Posterior cingulate gyrus (tissue), 11 donors: Measurements from ENCODE around the gene LYZL1.
"Not testable (repeated sequence)": the region's sequence is repeated elsewhere in the genome, so short reads cannot be mapped to it uniquely, and the experiment has no call there.

Experiments
- DNase-seq, 10 donors: peaks; one replicate each; pipeline versions ENCODE4 v3.0.0 to v3.0.0-alpha.2; 2020 to 2021; ENCODE audit warnings: mixed read lengths in 3 of 10
- intact Hi-C: fragments of 100-400 bp; cut with DNase I; formaldehyde crosslinking; loops from one replicate; pipeline ENCODE4 v1.15.1; 2023

The LYZL1 gene

DNA sequence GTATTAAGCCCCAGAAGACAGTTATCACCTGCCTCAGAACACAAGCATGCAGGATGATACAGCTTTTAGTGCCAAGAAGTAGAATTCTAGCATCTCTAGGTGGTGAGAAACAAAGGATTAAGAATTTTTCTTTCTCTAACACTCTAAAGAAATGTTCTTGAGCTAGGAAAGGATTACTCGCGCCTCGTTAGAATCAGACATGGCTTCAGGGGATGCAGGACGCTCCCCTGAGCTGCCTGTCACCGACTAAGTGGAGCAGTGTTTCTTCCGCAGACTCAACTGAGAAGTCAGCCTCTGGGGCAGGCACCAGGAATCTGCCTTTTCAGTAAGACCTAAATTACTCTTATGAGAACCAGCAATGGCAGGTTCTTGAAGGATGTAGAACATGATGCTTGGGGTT is at the start of gene LYZL1:
Gene LYZL1 (plus strand): TSS at position 165 of the 400 bp plus-strand sequence. CDS start 2,798 bp downstream, outside the sequence.
- DNase-seq, intact Hi-C loops: not testable (repeated sequence)

GRCh38 chr10:29239569-29240472 is 49.0 kb upstream of the LYZL1 start:
- DNase-seq: peak in 1 of 10 donors; percentile 30
- intact Hi-C loops: loop anchor here (5.0 kb wide), 1 partner anchor 62 kb away; no protein-coding TSS in a partner anchor

GRCh38 chr10:29240986-29241660 is 47.7 kb upstream of the LYZL1 start:
- DNase-seq: peak in 6 of 10 donors; percentile 10 to 76 (median 31)
- intact Hi-C loops: loop anchor here (5.0 kb wide), 1 partner anchor 61 kb away; no protein-coding TSS in a partner anchor

- intact Hi-C loops: loop anchor here (5.0 kb wide), 1 partner anchor 60 kb away; no protein-coding TSS in a partner anchor
- DNase-seq: no peak
Observed at GRCh38 chr10:29241925-29242324, 46.9 kb upstream of the LYZL1 start.

DNA sequence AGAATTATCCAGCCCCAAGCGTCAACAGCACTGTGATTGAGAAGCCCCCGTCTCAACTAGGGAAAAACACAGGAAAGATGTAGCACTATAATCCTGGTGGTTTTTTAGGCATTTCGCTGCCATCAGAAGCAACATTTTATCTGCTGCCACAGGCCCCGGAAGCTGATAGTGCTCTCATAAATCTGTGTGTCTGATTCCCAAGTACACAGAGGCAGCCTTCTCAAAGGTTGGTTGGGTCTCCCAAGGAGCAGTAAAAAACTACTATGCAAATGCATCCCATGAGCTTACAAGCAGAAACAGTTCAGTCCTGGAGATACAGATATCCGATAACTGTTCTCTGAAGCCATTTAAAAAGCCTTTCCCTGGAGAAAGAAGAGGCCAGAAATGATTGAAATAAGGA is 45.8 kb upstream of the LYZL1 start:
- intact Hi-C loops: loop anchor here (5.0 kb wide), 1 partner anchor 59 kb away; no protein-coding TSS in a partner anchor
- no peak for DNase-seq

GRCh38 chr10:29243750-29244149 is 45.1 kb upstream of the LYZL1 start:
- intact Hi-C loops: loop anchor here (5.0 kb wide), 1 partner anchor 59 kb away; no protein-coding TSS in a partner anchor
- no peak for DNase-seq

- DNase-seq: no peak
- intact Hi-C loops: loop anchor here (5.0 kb wide), 1 partner anchor 57 kb away; no protein-coding TSS in a partner anchor
Observed at GRCh38 chr10:29244978-29245377, 43.9 kb upstream of the LYZL1 start.

GRCh38 chr10:29245476-29245875 is 43.4 kb upstream of the LYZL1 start:
- DNase-seq: peak; percentile 23 to 90 (median 66)
- intact Hi-C loops: no loop called here

DNA sequence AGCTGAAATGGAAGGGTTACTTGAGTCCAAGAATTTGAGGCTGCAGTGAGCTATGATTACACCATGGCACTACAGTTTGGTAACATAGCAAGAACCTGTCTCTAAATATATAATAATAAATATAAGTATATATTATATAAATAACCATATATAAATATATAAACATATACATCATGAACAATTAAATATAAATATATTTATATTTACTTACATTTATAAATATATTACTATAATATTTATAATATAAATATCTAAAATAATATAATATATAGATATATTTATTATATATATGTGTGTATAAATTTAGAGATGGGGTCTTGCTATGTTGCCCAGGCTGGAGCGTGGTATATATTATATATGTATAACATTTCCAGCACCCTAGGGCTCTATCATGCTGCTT is 42.4 kb upstream of the LYZL1 start:
- intact Hi-C loops: no loop called here
- no peak for DNase-seq

GRCh38 chr10:29248158-29248557 is 40.7 kb upstream of the LYZL1 start:
- DNase-seq: no peak
- intact Hi-C loops: no loop called here

GRCh38 chr10:29249018-29249417 is 39.9 kb upstream of the LYZL1 start:
- no peak for DNase-seq
- intact Hi-C loops: no loop called here

- DNase-seq: no peak
- intact Hi-C loops: no loop called here
Observed at GRCh38 chr10:29250066-29250465, 38.8 kb upstream of the LYZL1 start.

- DNase-seq: no peak
- intact Hi-C loops: no loop called here
Observed at GRCh38 chr10:29252811-29253689, 35.8 kb upstream of the LYZL1 start.

GRCh38 chr10:29253690-29254029 is 35.2 kb upstream of the LYZL1 start:
- no peak for DNase-seq
- intact Hi-C loops: no loop called here

GRCh38 chr10:29254123-29255046 is 34.5 kb upstream of the LYZL1 start:
- intact Hi-C loops: no loop called here
- DNase-seq: no peak

- intact Hi-C loops: no loop called here
- no peak for DNase-seq
Observed at GRCh38 chr10:29255104-29255503, 33.8 kb upstream of the LYZL1 start.

DNA sequence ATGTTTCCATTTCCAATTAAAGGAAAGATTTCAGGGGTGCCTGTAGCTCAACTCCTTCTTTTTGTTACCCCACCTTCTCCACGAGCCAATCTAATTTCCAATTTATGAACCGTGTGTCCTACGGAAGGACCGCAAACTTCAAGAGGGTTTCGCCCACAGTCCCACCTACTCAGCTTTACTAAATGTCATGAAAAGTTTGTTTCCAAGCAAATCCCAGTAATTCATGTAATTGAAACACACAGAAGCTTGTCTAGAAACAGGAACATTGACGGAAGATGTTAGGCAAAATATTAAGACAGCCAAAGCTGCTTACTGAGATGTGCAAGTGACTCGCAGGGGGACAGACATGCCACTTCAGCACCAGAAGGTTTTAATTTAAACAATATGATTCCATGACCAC is 32.9 kb upstream of the LYZL1 start:
- intact Hi-C loops: no loop called here
- DNase-seq: no peak

GRCh38 chr10:29256586-29256985 is 32.3 kb upstream of the LYZL1 start:
- intact Hi-C loops: no loop called here
- no peak for DNase-seq

DNA sequence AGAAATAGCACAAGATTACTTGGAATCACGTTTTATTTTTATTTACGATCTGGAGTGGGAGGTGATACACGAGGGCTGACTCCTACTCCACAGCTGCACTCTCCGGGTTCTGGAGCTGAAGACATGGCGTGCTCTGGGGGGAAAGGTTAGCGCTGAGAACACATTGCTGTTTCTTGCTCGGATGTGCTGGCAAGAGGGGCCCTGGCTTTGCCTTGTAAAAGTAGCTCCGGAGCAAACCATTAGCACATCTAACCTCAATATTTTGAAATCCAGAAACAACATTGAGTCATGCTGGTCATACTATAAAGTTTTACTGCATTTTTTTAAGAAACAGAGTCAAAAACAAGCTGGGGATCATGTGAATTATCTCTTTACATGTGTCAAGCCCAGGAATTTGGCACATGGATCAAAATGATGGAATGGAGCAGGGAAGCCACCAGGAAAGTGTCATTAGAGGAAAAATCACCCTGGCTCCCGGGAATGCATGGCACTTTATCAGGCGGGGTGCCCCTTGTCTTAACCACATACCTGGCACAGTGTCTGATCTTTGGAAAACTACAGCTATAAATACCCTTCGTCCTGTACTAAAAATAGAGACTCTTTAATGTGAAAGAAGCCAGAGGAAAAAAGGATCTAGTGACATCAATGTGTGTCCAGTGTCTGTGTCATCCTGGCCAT is 31.6 kb upstream of the LYZL1 start:
- no peak for DNase-seq
- intact Hi-C loops: no loop called here
